A549 (cell line): ENCODE results near the gene THTPA.

Experiments
- HDAC2 ChIP-seq: fragments of 200-600 bp; sonication (generic); IDR thresholded peaks from 2 replicates; pipeline ENCODE4 v1.6.1; 2016
- NR3C1 ChIP-seq: fragments of >200 bp; sonication (Bioruptor Twin); formaldehyde crosslinking; IDR thresholded peaks from 3 replicates; pipeline ENCODE4 v1.6.1; 2017

- TF ChIP-seq HDAC2 (no peak), NR3C1 (no peak)
Measured at GRCh38 chr14:23580152-23580926, 24.3 kb downstream of the THTPA start.
